Panc1 (cell line): ENCODE measurements around the gene OAS2. TPM values are rescaled to one million over a fixed set of nuclear protein-coding genes. Genes with fewer than 3 reads are reported as not detected.

Experiments used
- ATAC-seq: fragments of 200-7000 bp; cut with Tn5 transposase; 2 replicates; pipeline ENCODE4 v1.9.1; 2020; ENCODE audit warnings: mild to moderate bottlenecking, moderate library complexity
- BruUV-seq: library from RNA; stranded (reverse); fragments of 400-500 nt; replicated peaks from 2 replicates; lab custom pipeline; 2021; lab: Mats Ljungman, UMichigan
- CTCF ChIA-PET: fragments of 300-600 bp; sonication (Branson Sonifier 250); formaldehyde crosslinking; loops from one replicate; lab custom pipeline; 2022; ENCODE audit warnings: antibody characterized with exemption; lab: Charles Lee
- POLR2A ChIA-PET: fragments of 300-600 bp; sonication (Branson Sonifier 250); formaldehyde crosslinking; loops from one replicate; lab custom pipeline; 2022; ENCODE audit warnings: antibody characterized with exemption; lab: Charles Lee
- DNase-seq: peaks from one replicate; pipeline ENCODE4 v3.0.0-alpha.2; 2010; ENCODE audit warnings: low read depth, low spot score
- H3K27ac ChIP-seq: 2 replicates; pipeline ENCODE4 v1.5.1; 2011; ENCODE audit warnings: mild to moderate bottlenecking, low read length, inconsistent platforms
- H3K27me3 ChIP-seq: fragments of 200-500 bp; sonication (Bioruptor generic); 2 replicates; pipeline ENCODE4 v1.6.0; 2014; ENCODE audit warnings: low read length, inconsistent platforms; ENCODE audit not compliant: control insufficient read depth, insufficient read depth
- H3K36me3 ChIP-seq: fragments of 200-500 bp; sonication (Bioruptor generic); 2 replicates; pipeline ENCODE4 v1.5.1; 2014; ENCODE audit warnings: inconsistent platforms, mild to moderate bottlenecking, low read length, moderate library complexity; ENCODE audit not compliant: control insufficient read depth, insufficient read depth
- H3K4me1 ChIP-seq: 2 replicates; pipeline ENCODE4 v1.5.1; 2011; ENCODE audit warnings: inconsistent platforms, mild to moderate bottlenecking, low read length, moderate library complexity; ENCODE audit not compliant: control insufficient read depth, insufficient read depth
- H3K4me3 ChIP-seq, 2 experiments: 2 replicates each; pipeline ENCODE4 v1.5.1; 2011 to 2012; ENCODE audit warnings: low read depth in 2 of 2, low read length in 2 of 2, mild to moderate bottlenecking in 2 of 2, inconsistent platforms in 1 of 2, moderate library complexity in 1 of 2
- H3K9me3 ChIP-seq: fragments of 200-500 bp; sonication (Bioruptor generic); 2 replicates; pipeline ENCODE4 v1.5.1; 2014; ENCODE audit warnings: low read depth, mild to moderate bottlenecking, inconsistent platforms, low read length, moderate library complexity; ENCODE audit not compliant: control insufficient read depth, insufficient read depth
- POLR2AphosphoS5 ChIP-seq: IDR thresholded peaks from 2 replicates; pipeline ENCODE4 v1.6.1; 2012; ENCODE audit warnings: mild to moderate bottlenecking, low read depth, low read length, moderate library complexity
- SIN3A ChIP-seq: IDR thresholded peaks from 2 replicates; pipeline ENCODE4 v1.6.1; 2012; ENCODE audit warnings: low read depth, mild to moderate bottlenecking, low read length, moderate library complexity, borderline replicate concordance; ENCODE audit not compliant: insufficient read depth
- TCF7L2 ChIP-seq: IDR thresholded peaks from 2 replicates; pipeline ENCODE4 v1.6.1; 2011; ENCODE audit warnings: mild to moderate bottlenecking, low read depth, low read length, inconsistent platforms
- in situ Hi-C: cut with HindIII; loops from 2 replicates; pipeline ENCODE4 v1.10.0; 2016; ENCODE audit warnings: low sequenced_read_pairs, low pct_unique_long_range_greater_than_20kb
- intact Hi-C: fragments of 100-400 bp; cut with micrococcal nuclease; formaldehyde crosslinking; loops from one replicate; pipeline ENCODE4 v1.10.0; 2022; ENCODE audit not compliant: unreplicated experiment
- total RNA-seq: library from RNA; stranded (reverse); gene quantifications from one replicate; pipeline ENCODE4 v1.2.1, GENCODE V29; 2021; ENCODE audit not compliant: unreplicated experiment
- TF ChIP-seq, protein P1 (sequence below): fragments of 450-650 bp; IDR thresholded peaks from 2 replicates; pipeline ENCODE4 v1.5.1; 2017; ENCODE audit warnings: mild to moderate bottlenecking
- TF ChIP-seq, protein P2 (sequence below), 2 experiments: IDR thresholded peaks; 2 replicates each; pipeline ENCODE4 v1.6.1; 2011 to 2012; ENCODE audit warnings: low read depth in 2 of 2, control low read depth in 1 of 2, low read length in 1 of 2, mild to moderate bottlenecking in 1 of 2, moderate library complexity in 1 of 2; ENCODE audit not compliant: insufficient read depth in 1 of 2

OAS2 gene
- total RNA-seq, 1 experiment from 2014 or later = 2.7 TPM

DNA sequence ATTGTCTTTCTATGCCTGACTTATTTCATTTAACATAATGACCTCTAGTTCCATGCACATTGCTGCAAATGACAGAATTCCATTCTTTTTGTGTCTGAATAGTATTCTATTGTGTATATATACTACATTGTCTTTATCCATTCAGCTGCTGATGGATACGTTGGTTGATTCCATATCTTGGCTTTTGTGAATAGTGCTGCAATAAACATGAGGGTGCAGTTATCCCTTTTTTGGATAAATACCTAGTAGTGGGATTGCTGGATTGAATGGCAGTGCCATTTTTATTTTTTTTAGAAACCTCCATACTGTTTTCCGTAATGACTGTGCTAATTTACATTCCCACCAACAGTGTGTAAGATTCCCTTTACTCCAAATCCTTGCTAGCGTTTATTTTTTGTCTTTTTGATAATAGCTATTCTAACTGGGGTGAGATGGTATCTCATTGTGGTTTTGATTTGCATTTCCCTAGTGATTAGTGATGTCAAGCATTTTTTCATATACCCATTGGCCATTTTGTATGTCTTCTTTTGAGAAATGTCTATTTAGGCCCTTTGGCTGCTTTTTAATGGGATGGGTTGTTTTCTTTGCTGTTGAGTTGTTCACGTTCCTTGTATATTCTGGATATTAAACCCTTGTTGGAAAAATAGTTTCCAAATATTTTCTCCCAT is 2.3 kb downstream of the OAS2 start:
- Histone ChIP-seq H3K27me3 (0 out of 2 replicates have a peak, but pooled peaks cover 4% of the 10 kb centered on the region), H3K27ac (no peak overlapping the region), H3K4me1 (no peaks in the 10 kb centered on the region), H3K36me3 (no peaks in the 10 kb centered on the region), H3K9me3 (peaks cover 3% of the 10 kb centered on the region; the same call in 1 of the 2 replicates), H3K4me3 (no peak overlapping the region)
- ChIA-PET POLR2A (no interaction called here), CTCF (no interaction called here)
- TF ChIP-seq POLR2AphosphoS5 = no peak
- no peak for TF ChIP-seq SIN3A
- TF ChIP-seq, protein P1, sequence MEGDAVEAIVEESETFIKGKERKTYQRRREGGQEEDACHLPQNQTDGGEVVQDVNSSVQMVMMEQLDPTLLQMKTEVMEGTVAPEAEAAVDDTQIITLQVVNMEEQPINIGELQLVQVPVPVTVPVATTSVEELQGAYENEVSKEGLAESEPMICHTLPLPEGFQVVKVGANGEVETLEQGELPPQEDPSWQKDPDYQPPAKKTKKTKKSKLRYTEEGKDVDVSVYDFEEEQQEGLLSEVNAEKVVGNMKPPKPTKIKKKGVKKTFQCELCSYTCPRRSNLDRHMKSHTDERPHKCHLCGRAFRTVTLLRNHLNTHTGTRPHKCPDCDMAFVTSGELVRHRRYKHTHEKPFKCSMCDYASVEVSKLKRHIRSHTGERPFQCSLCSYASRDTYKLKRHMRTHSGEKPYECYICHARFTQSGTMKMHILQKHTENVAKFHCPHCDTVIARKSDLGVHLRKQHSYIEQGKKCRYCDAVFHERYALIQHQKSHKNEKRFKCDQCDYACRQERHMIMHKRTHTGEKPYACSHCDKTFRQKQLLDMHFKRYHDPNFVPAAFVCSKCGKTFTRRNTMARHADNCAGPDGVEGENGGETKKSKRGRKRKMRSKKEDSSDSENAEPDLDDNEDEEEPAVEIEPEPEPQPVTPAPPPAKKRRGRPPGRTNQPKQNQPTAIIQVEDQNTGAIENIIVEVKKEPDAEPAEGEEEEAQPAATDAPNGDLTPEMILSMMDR = no peak
- no peak for TF ChIP-seq TCF7L2
- TF ChIP-seq, protein P2, sequence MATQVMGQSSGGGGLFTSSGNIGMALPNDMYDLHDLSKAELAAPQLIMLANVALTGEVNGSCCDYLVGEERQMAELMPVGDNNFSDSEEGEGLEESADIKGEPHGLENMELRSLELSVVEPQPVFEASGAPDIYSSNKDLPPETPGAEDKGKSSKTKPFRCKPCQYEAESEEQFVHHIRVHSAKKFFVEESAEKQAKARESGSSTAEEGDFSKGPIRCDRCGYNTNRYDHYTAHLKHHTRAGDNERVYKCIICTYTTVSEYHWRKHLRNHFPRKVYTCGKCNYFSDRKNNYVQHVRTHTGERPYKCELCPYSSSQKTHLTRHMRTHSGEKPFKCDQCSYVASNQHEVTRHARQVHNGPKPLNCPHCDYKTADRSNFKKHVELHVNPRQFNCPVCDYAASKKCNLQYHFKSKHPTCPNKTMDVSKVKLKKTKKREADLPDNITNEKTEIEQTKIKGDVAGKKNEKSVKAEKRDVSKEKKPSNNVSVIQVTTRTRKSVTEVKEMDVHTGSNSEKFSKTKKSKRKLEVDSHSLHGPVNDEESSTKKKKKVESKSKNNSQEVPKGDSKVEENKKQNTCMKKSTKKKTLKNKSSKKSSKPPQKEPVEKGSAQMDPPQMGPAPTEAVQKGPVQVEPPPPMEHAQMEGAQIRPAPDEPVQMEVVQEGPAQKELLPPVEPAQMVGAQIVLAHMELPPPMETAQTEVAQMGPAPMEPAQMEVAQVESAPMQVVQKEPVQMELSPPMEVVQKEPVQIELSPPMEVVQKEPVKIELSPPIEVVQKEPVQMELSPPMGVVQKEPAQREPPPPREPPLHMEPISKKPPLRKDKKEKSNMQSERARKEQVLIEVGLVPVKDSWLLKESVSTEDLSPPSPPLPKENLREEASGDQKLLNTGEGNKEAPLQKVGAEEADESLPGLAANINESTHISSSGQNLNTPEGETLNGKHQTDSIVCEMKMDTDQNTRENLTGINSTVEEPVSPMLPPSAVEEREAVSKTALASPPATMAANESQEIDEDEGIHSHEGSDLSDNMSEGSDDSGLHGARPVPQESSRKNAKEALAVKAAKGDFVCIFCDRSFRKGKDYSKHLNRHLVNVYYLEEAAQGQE (IDR thresholded peaks at IDR 0.05; ENCODE audit: insufficient read depth in 1 of 2, low read depth in 2 of 2, low read length in 1 of 2) = no peak
- no TSS peak for BruUV-seq
- in situ Hi-C loops (no loop called here), intact Hi-C loops (no loop called here)
- no peak for ATAC-seq
- no peak for DNase-seq

DNA sequence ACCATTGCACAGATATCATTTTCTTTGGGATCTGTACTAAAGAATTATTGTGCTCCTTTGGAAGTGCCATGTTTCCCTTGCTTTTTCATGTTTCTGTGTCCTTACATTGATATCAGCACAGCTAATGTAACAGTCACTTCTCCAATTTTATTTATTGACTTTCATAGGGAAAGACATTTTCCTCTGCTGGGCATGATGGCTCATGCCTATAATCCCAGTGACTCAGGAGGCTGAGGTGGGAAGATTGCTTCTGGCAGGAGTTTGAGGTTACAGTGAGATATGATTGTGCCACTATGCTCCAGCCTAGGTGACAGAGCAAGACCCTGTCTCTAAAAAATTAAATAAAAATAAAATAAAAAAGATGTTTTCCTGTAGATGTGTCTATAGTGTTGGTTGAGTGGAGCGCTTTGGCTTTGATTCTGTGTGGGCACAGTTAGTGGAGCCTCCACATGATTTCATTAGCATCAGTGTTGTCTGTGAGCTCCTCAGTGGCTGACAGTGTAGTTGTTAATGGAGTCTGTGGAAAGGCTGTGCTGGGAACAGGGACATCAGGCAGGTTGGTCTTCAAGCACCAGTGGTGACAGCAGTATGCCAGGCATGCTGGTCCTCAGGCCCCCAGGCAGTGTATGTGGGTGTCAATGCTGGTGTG is 7.4 kb downstream of the OAS2 start:
- TF ChIP-seq, protein P2 (IDR thresholded peaks at IDR 0.05; ENCODE audit: insufficient read depth in 1 of 2, low read depth in 2 of 2, low read length in 1 of 2) = no peak
- Histone ChIP-seq H3K4me1 (no peaks in the 10 kb centered on the region), H3K36me3 (no peaks in the 10 kb centered on the region), H3K27me3 (0 out of 2 replicates have a peak, but pooled peaks cover 4% of the 10 kb centered on the region), H3K27ac (no peak overlapping the region), H3K4me3 (no peak overlapping the region), H3K9me3 (peaks cover 3% of the 10 kb centered on the region; the same call in 1 of the 2 replicates)
- intact Hi-C loops (no loop called here), in situ Hi-C loops (no loop called here)
- DNase-seq = no peak
- BruUV-seq = no TSS peak
- no peak for ATAC-seq
- POLR2A ChIA-PET = no interaction called here
- CTCF ChIA-PET = no interaction called here
